GM12801 (cell line): Measurements from ENCODE around the gene SNX25.

Experiments
- CTCF ChIP-seq: IDR thresholded peaks from one replicate; pipeline ENCODE4 v1.5.1; 2011; ENCODE audit warnings: control low read depth; ENCODE audit not compliant: insufficient read length; ENCODE audit errors: extremely low read depth

The SNX25 gene

GRCh38 chr4:185227713-185228278, 18.4 kb downstream of the SNX25 start:
- TF ChIP-seq CTCF: no peak

DNA sequence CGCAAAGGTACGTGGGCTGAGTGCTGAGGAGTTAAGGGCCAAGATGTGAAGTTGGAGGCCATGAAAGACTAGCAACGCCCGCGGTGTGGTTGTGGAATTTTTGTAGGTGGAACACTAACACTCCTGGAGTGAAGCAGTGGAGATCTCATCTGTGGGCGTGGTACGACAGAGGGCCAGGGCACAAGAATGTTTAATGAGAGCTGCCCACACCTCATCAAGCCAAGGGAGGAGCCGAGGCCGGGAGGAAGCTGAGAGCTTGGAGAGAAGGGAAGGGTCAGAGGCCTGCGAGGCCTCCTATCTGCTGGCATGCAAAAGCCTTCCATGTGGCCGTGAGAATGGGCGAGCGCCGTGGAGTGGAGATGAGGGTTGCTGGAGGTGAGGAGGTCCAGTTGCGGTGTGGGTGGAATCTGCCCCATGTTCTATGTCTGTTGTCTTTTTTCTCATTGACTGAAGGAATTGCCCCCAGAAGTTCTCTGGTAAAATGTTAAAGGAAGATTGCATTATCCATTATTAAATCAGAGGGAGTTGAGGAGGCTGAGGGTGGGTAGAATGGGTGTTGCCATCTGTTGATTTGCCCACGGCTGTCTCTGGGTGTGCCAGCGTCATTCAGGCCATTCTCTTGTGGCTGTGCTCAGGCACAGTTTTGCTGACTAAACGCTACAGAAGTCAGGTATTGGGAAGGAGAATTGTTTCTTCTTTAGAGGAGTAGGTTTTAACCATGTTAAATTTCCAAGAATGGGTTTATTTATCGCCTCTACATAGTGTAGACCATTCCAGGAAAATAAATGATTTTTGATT, 19.8 kb downstream of the SNX25 start:
- no peak for TF ChIP-seq CTCF

DNA sequence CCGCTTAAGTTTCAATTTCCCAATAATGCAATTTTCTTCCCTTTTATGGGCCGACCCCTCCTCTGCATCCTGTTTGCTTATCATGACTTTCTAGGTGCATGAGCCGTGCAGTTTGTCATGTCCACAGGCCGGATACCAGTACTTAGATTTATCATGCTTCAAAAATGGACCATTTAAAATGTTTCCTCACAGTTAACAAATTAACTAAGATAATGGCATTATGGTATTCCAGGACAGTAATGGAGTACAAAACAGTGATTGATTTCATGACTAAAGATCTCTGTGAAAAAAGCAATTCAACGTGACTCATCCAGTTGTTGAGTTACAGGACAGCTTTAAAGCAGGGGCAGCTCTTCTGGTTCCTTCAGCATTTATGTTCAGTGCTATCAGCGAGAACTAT, 23.0 kb downstream of the SNX25 start:
- TF ChIP-seq CTCF: no peak

- TF ChIP-seq CTCF: no peak
These were observed 25.9 kb downstream of the SNX25 start for GRCh38 chr4:185235119-185235842.

DNA sequence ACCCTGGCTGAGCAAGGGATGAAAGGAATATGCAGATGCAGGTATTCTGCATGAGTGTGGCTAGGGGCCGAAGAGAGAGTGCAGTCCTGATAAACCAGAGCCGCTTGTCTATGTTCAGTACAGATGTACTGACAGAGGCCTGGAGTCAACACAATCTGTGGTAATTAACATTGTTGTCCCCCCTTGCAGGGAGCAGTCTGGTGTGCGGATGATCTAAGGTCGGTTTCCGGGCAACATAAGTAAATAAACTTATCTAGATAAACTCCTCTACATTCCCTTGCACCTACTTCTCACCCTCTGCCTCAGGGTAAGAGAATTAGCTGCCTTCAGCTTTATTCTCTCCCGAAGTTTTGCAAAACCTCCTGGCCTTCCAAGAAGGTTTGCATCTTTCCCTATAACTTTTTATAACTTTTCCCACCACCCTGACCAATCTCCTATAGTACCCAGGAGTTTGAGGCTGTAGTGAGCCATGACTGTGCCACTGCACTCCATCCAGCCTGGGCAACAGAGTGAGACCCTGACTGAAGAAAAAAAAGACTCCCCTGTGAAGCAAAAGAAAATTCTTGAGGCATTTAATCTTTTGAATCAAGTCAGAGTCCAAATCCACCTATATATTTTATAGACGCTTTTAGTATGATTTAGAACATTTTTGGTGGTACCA, 26.6 kb downstream of the SNX25 start:
- TF ChIP-seq CTCF: no peak

DNA sequence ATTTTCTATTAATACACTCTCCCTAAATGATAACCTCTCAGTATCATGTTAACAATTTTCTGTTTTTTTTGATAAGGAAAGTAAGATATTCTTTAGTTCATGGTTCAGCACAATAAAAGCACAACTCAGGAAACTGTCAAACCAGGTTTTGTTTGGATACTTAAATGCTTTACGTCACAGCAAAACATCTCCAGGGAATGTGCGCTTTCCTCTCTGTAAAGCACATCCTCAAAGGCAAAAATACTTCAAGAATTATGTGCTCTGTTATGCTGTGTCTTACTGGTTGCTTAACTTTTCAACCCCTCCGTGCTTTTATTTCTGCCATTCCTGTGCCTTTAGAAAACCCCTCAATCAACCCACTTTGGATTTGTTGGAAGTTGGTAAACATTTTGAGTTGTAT, 27.8 kb downstream of the SNX25 start:
- TF ChIP-seq CTCF: no peak

DNA sequence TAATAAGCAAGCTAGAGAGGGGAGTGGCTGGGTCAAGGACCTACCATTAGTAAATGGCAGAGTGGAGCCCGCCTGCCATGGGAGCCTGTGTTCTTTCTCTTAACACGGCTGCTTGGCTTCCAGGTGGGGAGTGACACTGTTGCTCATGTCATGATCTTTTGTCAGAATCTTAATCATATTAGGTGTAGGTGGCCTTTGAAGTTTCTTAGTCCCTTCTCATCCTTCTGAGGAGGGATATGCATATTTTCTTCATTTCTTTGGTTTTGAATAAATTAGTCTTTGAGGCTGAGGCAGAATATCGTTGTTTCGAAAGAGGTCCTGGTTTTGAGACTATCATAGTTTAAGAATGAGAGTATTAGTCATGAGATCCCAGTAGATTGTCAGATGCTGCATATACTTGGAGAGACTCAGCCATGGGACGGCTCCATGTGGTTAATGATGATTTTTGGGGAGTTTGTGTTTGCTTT, 28.9 kb downstream of the SNX25 start:
- no peak for TF ChIP-seq CTCF
